Cerebellar cortex (tissue), 1 donor: ENCODE data around the gene SOD2.
"Not testable (repeated sequence)": the region's sequence is repeated elsewhere in the genome, so short reads cannot be mapped to it uniquely, and the experiment has no call there.

Experiments
- DNase-seq: peaks from one replicate; pipeline ENCODE4 v3.0.0-alpha.2; 2015; ENCODE audit warnings: low spot score

SOD2 gene

DNA sequence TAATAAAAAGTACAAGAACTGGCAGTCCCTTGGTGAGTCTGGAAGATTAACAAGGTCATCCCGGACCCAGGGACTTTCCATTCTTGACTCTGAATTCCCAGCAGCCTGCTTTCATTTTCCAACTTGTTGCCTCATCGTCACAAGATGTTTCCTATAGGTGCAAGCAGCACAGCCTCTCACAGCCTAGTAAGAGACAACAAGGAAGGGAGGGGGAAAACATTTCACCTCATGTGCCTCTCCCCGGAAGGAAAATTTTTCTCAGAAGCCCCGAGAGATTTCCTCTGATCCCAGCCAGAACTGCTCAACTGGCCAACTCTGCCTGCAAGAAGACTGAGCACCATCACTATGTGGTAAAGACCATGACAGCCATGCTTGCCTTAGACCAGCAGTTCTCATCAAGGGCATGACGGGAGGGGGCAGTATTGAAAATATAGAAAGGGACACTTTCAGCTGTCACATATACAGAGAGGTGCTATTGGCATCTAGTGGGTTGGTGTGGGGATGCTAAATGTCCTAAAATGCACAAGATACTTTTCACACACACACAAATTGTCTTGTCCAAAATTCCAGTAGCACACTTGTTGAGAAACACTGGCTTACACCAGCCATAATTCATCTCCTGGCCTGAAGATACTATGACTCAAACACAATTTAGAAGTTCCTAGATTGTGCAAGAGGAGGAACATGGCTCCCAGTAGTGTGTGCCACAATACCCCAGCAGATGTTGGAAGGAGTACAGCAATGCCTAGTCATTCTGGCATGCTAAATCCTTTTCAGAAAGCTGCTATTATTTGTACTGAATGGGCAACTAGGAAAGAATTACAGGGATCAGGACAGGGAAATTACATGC is 23.4 kb upstream of the SOD2 start:
- DNase-seq, result no peak

DNA sequence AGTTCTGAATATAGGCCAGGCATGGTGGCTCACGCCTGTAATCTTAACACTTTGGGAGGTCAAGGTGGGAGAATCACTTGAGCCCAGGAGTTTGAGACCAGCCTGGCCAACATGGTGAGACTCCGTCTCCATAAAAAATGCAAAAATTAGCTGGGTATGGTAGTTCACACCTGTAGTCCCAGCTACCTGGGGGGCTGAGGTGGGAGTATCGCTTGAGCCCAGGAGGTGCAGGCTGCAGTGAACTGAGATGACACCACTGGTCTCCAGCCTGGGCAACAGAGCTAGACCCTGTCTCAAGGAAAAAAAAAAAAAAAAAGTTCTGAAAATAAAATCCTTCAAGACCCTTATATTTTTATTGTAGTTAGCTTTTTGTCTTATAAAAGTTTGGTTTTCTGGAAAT is 22.6 kb upstream of the SOD2 start:
- no peak for DNase-seq

DNA sequence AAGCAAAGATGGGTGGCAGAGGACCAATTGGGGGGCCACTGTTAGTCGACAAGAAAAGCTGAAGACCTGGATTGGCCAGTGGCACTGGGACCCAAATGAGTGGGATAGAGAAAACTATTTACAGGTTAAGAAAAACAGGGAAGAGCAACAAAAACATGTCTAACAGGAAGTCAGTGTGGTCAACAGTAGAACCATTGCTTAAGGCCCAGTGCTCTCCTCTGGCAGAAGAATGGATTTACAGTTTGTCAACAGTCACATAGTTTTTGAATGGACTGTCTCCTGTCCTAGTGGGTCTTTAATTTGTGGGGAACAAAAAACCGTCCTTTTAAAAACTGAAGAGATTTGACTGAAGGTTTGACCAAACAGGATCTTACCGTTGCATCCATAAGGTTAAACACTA is 22.1 kb upstream of the SOD2 start:
- no peak for DNase-seq

DNA sequence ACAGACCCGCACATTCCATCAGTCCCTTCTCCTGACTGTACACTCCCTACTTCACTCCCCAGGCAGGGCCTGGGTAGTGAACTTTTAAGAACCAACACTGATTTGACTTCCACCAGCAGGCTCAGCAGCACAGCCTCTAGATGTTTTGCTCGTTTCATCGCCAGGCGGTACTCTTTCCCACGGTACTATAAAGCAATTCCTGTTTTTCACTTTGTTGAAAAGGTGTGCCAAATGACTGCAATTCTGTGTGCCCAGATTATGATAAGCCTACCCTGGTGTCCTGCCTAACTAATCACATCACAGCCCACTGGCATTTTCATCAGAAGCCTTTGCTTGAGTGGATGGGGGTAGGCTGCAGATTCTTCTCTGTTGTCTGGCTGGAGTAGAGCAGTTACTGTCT is 21.4 kb upstream of the SOD2 start:
- no peak for DNase-seq

DNA sequence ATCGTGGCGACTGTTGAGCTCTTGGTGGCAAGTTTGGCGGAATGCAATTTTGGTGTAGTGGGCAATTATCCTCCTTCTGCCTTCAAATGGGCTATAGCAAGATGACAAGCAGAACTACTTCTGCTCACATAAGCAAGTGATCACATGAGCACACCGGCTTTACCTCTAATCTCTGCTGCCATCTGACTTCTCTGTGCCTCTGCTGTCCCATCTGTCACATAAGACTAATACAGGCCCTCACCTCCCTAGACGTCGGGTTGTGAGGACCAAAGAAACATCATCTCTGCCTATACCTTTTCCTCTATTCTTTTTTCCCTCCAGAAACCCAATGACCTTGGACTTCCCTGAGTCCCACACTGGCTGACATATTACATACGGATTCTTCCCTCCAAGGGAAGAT is 20.9 kb upstream of the SOD2 start:
- no peak for DNase-seq

GRCh38 chr6:159712389-159712788 is 19.3 kb upstream of the SOD2 start:
- not testable (repeated sequence) for DNase-seq

DNA sequence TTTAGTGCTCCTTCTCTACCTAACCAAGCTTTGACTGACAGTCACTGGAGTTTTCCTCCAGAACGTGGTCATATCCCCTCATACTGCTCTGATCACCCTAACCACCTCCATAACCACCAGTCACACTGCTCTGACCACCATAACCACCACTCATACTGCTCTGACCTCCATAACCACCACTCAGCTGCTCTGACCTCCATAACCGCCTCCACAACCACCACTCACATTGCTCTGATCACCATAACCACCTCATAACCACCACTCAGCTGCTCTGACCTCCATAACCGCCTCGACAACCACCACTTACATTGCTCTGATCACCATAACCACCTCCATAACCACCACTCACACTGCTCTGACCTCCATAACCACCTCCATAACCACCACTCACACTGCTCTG is 17.6 kb upstream of the SOD2 start:
- not testable (repeated sequence) for DNase-seq

- DNase-seq, result no peak
These were observed 8.5 kb upstream of the SOD2 start for GRCh38 chr6:159701413-159701999.

DNA sequence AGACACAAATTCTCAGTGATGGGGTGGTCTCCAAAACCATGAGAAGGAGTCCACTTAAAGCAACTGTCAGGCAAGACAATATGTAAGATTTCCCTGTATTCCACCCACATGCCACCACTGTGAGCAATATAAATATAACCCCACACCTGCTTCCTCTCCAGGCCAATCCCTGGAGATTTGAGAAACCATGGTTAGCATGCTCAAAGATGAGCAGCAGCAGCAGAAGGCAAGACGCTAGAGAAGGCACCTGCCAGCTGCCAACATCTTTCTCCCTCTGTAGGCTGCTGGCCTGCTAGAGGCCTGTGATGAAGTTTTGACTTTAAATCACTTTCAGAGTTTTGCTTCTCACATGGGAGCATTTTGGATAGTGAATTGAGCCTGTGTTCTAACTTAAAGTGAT is 7.9 kb upstream of the SOD2 start:
- DNase-seq, result no peak

- no peak for DNase-seq
These were observed 2.9 kb upstream of the SOD2 start for GRCh38 chr6:159695984-159696383.

GRCh38 chr6:159693894-159694545 is 979 bp upstream of the SOD2 start:
- peak; percentile 49 for DNase-seq

DNA sequence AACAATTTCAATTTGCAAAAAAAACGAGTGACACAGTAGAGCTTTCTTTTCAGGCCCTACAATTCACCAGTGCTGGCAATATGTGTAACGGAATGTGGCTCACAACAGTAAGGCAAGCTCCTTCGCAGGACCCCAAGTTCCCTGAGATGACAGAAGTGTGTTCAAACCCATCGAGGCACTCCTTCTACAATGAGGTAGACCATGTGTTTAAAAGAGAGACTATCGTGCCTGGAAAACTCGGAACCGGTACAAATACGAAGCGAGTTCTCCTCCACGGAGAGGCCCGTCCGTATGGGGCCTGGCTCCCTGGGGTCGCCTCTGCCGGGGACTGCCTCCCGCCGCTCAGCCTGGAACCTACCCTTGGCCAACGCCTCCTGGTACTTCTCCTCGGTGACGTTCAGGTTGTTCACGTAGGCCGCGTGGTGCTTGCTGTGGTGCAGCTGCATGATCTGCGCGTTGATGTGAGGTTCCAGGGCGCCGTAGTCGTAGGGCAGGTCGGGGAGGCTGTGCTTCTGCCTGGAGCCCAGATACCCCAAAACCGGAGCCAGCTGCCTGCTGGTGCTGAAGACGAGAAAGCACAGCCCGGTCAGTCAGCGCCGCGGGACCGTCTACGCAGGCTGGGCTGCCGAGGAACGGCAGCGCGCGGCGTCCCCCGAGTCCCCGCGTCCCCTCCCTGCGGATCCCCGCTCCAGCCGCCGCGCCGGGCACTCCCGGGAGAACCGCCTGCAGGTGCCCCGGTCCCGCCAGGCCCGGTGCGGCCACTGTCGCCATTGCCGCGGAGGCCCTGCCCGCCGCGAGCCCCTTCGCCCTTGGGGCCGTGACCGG is 526 bp downstream of the SOD2 start:
- DNase-seq, result peak; percentile 43

DNA sequence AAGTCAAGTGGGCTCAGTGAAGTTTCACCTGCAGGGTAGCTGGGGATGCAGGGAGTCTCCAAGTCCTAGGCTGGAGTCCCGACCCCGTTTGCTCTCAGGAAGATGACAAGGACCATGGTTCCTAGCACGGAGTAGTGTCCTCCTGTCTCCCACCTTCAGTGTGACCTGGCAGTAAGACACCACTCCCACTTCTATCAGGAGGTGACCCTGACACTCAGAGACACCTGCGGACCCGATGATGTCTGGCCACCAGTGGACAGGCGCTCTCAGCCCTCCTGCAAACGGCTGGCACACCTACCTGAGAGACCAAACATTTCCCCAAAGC is 1.1 kb downstream of the SOD2 start:
- DNase-seq, result peak; percentile 14

DNA sequence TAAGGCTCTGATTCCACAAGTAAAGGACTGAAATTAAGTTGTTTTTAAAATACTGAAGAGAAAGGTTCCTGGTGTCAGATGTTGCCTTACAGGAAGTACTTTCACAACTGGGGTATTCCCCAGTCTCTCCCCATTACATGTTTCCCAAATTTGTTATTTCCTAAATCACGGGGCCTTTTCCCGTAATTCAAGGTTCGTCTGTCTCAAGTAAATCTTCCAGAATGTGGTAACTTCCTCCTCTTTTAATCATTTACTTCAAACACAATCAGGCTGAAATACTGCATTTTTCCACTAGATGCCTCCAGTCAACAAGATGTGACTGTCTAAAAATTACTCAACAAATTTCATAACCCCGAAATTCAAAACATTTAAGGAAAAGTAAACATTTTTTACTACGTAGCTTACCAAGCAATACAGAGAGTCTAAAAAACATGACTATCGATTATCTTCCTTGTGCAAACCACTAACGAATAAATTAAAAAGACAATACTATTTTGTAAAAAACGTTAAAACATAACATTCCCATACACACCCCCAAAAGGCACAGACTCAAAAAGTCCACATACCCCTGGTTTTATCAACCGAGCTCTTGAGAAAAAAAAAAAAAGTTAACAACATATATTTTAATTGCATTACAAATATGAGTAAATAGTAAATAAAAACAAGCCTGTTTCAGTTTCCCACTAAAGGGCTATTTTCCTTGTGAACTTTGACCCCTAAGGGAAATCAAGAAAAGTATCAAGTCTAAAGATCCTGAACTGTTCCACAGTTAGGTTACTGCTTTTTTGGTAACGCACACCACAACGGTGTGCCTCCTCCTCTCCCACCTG is 1.7 kb downstream of the SOD2 start:
- DNase-seq, result peak; percentile 72

DNA sequence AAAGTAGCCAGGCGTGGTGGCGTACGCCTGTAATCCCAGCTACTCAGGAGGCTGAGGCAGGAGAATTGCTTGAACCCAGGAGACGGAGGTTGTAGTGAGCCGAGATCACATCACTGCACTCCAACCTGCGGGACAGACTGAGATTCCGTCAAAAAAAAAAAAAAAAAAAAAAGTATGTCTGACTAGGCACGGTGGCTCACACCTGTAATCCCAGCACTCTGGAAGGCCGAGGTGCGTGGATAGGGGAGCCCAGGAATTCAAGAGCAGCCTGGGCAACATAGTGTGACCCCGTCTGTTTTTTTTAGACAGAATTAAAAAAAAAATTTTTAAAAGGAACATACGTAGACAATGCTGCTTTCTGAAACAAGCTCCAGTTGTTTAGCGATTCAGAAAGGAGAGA is 2.9 kb downstream of the SOD2 start:
- not testable (repeated sequence) for DNase-seq

GRCh38 chr6:159689001-159689400 is 4.0 kb downstream of the SOD2 start:
- no peak for DNase-seq

DNA sequence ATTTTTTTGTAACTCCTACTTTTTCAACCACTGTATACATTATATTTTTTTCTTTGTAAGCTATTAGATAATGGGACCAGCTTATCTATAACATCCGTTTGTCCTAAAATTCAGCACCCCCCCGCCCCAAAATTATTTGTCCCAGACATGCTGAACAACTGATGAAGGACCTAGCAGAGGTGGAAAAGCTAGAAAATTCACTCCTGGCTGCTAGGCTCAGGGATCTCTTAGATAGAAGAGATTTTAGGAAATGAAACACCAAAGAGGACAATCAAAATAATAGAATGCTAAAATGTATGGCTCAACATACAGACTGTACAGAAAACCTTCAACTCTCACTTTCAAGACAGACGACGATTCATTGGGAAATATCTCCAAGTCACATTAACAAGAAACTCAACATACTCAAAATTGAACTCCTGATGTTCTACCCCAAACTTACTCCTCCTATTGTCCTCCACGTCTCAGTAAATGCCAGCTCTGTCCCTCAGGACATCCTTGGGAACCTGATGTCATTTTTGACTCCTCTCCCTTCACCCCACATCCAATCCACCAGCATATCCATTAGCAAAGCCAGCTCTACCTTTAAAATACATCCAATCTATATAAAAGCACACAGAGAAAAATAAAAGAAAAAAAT is 4.7 kb downstream of the SOD2 start:
- DNase-seq, result no peak

DNA sequence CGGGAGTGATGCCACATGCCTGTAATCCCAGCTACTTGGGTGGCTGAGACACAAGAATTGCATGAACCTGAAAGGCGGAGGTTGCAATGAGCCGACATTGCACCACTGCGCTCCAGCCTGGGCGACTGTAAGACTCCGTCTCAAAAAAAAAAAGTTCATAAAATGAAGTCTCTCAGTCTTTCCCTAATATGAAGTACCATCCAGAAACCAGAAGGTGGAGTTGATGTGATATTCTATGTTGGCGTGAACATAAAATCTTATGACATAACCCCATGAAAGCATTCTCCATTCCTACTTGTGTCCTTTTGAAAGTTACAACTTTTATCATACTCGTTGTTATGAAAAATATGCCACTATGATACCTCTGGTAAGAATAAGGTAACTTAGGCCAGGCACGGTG is 5.7 kb downstream of the SOD2 start:
- DNase-seq, result no peak

- DNase-seq, result no peak
These were observed 6.3 kb downstream of the SOD2 start for GRCh38 chr6:159686703-159687102.

DNA sequence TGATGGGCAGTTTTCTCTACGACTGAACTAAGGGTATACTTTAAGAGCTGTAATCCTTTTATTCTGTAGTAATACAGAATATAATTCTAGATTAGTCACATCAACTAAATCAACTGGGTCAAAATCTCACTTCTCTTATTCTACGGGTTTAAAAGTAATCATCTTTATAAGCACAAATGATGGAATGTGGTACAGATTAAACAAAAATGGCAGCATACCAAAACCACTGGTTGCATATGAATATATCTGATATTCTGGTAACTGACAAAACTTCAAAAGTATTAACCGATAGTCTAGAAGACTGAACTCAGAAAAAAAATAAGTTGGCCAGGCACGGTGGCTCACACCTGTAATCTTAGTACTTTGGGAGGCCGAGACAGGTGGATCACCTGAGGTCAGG is 7.0 kb downstream of the SOD2 start:
- no peak for DNase-seq

GRCh38 chr6:159684013-159684304 is 9.1 kb downstream of the SOD2 start:
- no peak for DNase-seq
